ENCODE data around the gene ECE1. TPM values are rescaled to one million over a fixed set of nuclear protein-coding genes. Genes with fewer than 3 reads are reported as not detected.

ECE1 gene
- total RNA-seq, 1 experiment from 2014 or later, result 101 TPM

DNA sequence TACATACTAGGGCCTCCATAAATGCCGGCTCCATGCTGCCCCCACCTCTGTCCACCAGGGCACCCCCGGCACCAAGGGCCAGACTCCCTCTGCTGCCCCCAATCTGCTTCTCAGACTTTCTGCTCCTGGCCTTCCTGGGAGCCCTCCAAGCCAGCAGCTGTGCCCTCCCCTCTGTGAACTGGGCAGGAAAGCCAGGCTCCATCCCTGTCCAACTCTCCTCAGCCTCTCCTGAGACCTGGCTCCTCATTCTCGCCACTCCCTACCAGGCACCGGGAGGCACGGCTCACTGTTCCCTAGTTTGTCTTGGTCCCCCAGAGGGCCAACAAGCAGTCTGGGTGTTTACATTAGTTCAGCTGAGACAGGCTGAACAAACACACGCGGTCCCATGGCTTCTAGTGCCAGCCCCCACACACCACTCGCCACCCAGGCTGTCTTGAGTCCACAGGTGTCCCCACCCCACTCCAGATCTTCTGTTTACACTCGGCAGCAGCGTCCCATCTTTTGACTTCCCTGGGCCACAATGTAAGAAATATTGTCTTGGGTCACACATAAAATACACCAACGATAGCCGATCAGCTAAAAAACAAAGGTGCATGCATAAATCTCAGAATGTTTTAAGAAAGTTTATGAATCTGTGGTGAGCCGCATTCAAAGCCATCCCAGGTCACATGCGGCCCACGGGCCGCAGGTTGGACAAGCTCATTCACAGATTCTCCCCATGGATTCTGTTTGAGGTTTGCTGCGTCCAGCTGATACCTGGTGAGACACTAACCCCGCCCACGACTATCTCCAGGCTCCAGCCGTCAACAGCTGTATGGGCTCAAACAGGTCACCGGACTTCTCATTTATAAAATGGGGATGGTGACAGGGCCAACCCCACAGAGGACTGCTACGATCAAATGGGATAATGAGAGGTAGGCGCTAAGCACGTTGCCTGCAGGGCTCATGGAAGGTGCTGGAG, 29.5 kb upstream of the ECE1 start:
- Mint-ChIP-seq H3K9me3 (ENCODE audit: low read depth, unreplicated experiment) (no peaks in the 10 kb centered on the region), H3K27ac (ENCODE audit: unreplicated experiment) (no peak overlapping the region), H3K36me3 (ENCODE audit: insufficient read depth, unreplicated experiment) (no peaks in the 10 kb centered on the region), H3K4me3 (ENCODE audit: low read depth, unreplicated experiment) (no peak overlapping the region), H3K4me1 (ENCODE audit: low read depth, unreplicated experiment) (peaks cover 20% of the 10 kb centered on the region), H3K27me3 (ENCODE audit: unreplicated experiment) (no peaks in the 10 kb centered on the region)
- TF ChIP-seq, protein P1, sequence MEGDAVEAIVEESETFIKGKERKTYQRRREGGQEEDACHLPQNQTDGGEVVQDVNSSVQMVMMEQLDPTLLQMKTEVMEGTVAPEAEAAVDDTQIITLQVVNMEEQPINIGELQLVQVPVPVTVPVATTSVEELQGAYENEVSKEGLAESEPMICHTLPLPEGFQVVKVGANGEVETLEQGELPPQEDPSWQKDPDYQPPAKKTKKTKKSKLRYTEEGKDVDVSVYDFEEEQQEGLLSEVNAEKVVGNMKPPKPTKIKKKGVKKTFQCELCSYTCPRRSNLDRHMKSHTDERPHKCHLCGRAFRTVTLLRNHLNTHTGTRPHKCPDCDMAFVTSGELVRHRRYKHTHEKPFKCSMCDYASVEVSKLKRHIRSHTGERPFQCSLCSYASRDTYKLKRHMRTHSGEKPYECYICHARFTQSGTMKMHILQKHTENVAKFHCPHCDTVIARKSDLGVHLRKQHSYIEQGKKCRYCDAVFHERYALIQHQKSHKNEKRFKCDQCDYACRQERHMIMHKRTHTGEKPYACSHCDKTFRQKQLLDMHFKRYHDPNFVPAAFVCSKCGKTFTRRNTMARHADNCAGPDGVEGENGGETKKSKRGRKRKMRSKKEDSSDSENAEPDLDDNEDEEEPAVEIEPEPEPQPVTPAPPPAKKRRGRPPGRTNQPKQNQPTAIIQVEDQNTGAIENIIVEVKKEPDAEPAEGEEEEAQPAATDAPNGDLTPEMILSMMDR (IDR thresholded peaks at IDR 0.05; ENCODE audit: unreplicated experiment), result no peak
- no TSS peak for BruUV-seq (replicated peaks)
- intact Hi-C loops (cut with micrococcal nuclease; ENCODE audit: unreplicated experiment), result no loop called here
- DNase-seq, result no peak
- CTCF ChIA-PET, result no interaction called here

DNA sequence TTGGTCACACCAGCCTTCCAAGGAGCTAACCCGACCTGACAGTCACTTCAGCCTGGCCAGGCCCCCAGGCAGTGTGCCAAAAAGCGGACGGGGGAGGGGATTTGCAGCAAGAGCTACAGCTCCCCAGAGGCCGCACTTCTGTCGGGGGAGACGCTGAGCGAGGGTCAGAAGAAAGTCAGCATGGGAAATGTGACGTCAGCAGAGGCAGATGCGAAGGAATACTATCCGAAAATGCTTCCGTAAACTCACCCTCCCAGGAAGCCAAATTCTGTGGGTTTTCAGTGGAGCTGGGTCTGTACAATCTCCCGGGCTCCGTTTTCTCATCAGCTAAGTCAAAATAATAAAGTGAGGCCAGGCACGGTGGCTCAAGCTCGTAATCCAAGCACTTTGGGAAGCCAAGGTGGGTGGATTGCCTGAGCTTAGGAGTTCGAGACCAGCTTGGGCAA, 28.5 kb upstream of the ECE1 start:
- H3K27ac Mint-ChIP-seq (ENCODE audit: unreplicated experiment), result no peak overlapping the region
- H3K36me3 Mint-ChIP-seq (ENCODE audit: insufficient read depth, unreplicated experiment), result no peaks in the 10 kb centered on the region
- TF ChIP-seq, protein P1 (IDR thresholded peaks at IDR 0.05; ENCODE audit: unreplicated experiment), result no peak
- no peaks in the 10 kb centered on the region for H3K9me3 Mint-ChIP-seq (ENCODE audit: low read depth, unreplicated experiment)
- no peak for DNase-seq
- no peaks in the 10 kb centered on the region for H3K27me3 Mint-ChIP-seq (ENCODE audit: unreplicated experiment)
- intact Hi-C loops (cut with micrococcal nuclease; ENCODE audit: unreplicated experiment), result no loop called here
- H3K4me3 Mint-ChIP-seq (ENCODE audit: low read depth, unreplicated experiment), result no peak overlapping the region
- CTCF ChIA-PET, result no interaction called here
- H3K4me1 Mint-ChIP-seq (ENCODE audit: low read depth, unreplicated experiment), result peaks cover 22% of the 10 kb centered on the region
- no TSS peak for BruUV-seq (replicated peaks)

DNA sequence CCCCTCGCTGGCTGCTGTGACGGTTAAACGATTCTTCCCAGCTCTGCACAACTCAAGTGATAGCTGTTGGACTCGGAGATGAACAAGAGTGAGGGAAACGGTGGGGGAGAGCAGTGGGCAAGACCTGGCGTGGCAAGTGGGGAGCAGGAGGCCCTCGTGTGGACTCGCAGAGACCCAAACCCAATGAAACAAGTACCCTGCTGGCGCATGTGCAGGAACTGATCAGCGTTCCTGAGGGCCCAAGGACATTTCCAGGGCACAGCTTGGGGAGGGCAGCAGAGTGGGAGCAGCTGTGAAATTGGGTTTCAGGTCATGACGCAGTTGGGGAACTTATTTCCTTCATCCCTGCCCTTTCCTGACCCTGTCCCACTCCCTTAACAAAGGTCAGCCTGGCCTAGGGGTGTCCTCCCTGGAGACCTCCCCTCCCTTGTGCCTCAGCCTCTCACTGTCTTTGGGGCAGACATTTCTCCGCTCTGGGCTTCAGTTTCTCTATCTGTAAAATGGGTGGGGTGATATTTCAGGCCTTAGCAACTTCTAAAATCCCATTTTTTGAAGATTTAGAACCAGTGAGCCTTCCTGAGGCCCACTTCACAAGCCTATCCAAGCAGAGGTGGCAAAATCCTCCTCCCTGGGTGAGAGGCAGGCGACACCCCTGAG, 27.9 kb upstream of the ECE1 start:
- no peak for DNase-seq
- no peak overlapping the region for H3K4me3 Mint-ChIP-seq (ENCODE audit: low read depth, unreplicated experiment)
- TF ChIP-seq, protein P1 (IDR thresholded peaks at IDR 0.05; ENCODE audit: unreplicated experiment), result no peak
- no peaks in the 10 kb centered on the region for H3K36me3 Mint-ChIP-seq (ENCODE audit: insufficient read depth, unreplicated experiment)
- H3K27me3 Mint-ChIP-seq (ENCODE audit: unreplicated experiment), result no peaks in the 10 kb centered on the region
- CTCF ChIA-PET, result no interaction called here
- intact Hi-C loops (cut with micrococcal nuclease; ENCODE audit: unreplicated experiment), result no loop called here
- BruUV-seq (replicated peaks), result no TSS peak
- no peak overlapping the region for H3K27ac Mint-ChIP-seq (ENCODE audit: unreplicated experiment)
- no peaks in the 10 kb centered on the region for H3K9me3 Mint-ChIP-seq (ENCODE audit: low read depth, unreplicated experiment)
- peaks cover 27% of the 10 kb centered on the region for H3K4me1 Mint-ChIP-seq (ENCODE audit: low read depth, unreplicated experiment)

DNA sequence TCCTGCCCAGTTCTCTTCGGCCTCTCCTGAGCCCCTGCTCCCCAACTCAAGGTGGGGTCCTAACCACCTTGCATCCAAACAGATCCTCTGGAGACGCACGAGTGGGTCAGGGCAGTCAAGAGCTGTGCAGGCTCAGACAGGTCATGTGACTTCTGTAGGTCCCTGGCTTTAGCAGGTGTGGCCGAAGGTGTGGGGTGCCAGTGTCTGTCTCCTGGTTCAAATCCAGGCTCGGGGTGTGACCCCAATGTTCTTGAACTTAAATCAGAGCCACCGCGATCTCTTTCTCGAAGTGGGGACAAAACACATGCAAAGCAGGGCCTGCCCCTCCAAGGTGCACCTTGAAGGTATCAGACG, 27.4 kb upstream of the ECE1 start:
- H3K36me3 Mint-ChIP-seq (ENCODE audit: insufficient read depth, unreplicated experiment), result no peaks in the 10 kb centered on the region
- H3K27me3 Mint-ChIP-seq (ENCODE audit: unreplicated experiment), result no peaks in the 10 kb centered on the region
- TF ChIP-seq, protein P1 (IDR thresholded peaks at IDR 0.05; ENCODE audit: unreplicated experiment), result no peak
- no peaks in the 10 kb centered on the region for H3K9me3 Mint-ChIP-seq (ENCODE audit: low read depth, unreplicated experiment)
- H3K27ac Mint-ChIP-seq (ENCODE audit: unreplicated experiment), result no peak overlapping the region
- no TSS peak for BruUV-seq (replicated peaks)
- CTCF ChIA-PET, result no interaction called here
- H3K4me1 Mint-ChIP-seq (ENCODE audit: low read depth, unreplicated experiment), result peaks cover 33% of the 10 kb centered on the region
- intact Hi-C loops (cut with micrococcal nuclease; ENCODE audit: unreplicated experiment), result no loop called here
- H3K4me3 Mint-ChIP-seq (ENCODE audit: low read depth, unreplicated experiment), result no peak overlapping the region
- DNase-seq, result no peak
